HG02938 (cell line): ENCODE data around the gene GCN1.

Experiments
- ATAC-seq: cut with Tn5 transposase; IDR thresholded peaks from one replicate; pipeline ENCODE4 v1.9.1; 2021; ENCODE audit warnings: mild to moderate bottlenecking, moderate library complexity; ENCODE audit not compliant: unreplicated experiment

GCN1 gene

DNA sequence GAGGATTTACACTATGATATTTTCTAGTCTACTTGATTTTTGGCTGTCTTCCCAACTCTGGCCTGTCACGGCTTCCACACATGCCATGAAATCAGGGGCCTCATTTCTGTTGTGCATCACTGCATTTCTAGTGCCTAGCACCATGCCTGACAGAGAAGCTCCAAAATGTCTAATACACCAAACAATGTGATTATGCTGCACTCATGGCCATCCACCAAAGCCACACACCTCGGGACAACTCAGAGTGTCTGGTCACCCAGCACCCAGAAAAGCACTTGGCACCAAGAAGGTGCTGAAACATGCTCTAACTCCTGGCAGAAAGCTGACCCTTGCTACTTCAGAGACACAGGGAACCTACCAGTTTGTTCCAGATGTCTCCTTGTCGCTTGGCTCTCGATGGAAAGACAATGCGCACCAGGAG is 11.3 kb downstream of the GCN1 start:
- no peak for ATAC-seq

DNA sequence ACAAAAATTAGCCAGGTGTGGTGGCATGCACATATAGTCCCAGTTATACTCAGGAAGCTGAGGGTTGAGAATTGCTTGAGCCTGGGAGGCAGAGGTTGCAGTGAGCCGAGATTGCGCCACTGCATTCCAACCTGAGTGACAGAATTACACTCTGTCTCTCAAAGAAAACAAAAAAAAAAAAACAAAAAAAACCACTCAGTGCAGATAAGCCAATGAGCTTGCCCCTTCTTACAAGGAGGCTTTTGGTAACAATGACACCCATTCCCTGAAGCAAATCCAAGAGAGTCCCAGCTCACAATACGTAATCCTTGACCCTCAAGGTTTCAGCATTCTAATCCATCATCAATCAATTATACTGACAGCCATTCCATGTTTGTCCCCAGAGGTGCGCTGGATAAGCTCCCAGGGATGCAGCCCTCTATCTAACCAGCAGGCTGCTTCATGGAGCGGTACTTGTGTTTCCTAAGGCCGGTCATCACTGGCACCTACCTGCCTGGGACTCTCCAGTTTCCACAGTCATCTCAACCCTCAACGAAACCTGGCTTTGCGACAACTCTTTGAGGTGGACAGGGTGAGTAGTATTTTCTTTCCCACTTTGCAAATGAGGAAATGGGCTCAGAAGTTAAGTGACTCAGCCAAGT is 12.4 kb downstream of the GCN1 start:
- no peak for ATAC-seq

DNA sequence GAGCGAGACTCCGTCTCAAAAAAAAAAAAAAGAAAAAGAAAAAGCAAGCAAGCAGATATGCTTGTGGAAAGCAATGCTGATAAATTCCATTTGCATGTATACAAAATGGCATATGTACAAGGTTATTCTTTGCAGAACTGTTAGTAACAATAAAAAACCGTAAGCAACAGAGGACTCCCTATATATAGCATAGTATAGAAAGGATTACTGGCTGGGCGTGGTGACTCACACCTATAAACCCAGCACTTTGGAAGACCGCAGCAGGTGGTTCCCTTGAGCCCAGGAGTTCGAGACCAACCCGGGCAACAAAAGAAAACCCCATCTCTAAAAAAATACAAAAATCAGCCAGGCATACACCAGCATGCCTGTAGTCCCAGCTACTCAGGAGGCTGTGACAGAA is 13.5 kb downstream of the GCN1 start:
- no peak for ATAC-seq

DNA sequence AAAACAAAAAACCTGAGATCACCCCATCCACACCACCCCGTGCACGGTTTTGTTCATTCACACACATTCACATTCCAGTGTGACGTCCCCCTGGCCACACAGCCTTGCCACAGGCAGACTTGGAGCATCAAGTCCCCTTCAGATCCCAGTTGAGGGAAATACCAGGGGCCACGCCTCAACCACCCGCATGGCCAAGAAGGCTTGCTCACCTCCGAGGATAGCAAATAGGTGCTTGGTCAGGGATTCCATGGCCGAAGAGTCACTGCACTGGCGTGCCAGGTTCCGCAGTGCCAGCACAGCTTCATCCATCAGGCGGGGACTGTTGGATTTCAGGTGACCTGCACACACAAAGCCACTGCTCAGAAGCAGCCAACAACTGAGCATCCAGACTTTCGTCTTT is 19.0 kb downstream of the GCN1 start:
- no peak for ATAC-seq

DNA sequence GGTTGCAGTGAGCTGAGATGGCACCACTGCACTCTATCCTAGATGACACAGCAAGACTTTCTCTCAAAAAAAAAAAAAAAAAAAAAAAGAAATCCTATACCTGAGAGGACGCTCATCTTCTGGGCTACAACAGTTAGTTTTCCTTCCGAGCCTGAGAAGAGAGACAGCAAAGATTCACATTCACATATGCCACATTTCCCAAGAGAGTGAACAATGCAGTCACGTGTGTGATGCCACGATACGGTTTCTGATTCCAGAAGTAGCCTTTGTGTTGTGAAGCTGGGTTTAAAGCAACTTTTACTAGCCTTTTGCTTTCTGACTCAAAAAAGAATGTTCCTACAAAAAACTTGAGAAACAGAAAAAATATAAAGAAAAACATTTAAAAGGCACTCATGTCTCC is 19.5 kb downstream of the GCN1 start:
- ATAC-seq, result no peak

DNA sequence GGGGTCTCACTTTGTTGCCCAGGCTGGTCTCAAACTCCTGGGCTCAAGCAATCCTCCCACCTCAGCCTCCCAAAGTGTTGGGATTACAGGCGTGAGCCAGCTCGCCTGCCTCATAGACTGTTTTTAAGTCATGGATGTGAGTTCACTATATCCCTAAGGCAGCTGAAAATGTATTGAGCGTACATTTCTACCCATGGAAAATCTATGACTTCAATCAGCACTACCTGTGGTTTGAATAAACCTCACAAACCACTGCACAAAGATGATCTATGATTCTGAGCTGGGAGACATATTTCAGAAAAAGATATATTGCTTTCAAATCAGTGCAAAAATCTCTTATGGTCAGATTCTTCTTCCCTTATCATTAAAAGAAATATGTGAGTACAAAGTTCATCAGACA is 22.5 kb downstream of the GCN1 start:
- ATAC-seq, result no peak

DNA sequence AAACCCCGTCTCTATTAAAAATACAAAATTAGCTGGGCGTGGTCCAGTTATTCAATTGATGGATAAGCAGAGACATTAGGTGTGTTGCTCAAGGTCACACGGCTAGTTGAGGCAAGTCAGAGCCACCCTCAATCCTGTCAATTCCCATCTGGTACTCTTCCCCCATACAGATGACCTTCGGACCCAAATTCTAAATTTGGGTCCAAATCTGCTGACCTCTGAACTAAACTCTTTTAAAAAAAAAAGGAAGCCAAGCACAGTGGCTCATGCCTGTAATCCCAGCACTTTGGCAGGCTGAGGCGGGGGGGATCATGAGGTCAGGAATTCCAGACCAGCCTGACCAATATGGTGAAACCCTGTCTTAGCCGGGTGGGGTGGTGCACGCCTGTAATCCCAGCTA is 23.9 kb downstream of the GCN1 start:
- no peak for ATAC-seq

DNA sequence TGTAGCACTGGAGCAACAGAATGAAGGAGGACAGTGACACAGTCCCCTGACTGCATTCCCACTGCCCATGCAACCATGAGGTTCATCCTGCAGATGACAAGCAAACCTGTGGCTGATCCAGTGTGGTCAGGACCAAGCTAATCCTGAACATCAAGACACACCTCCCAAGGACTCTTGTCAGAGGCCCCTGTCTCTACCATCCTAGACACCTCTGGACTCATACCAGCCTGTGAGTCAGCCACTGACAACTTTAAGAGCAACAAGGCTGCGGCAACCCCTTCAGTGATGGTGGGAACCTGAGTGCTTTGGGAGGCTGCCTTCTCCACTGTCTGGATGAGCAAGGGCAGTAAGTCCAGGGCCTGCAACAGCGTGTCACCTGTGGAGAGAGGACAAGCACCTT is 24.6 kb downstream of the GCN1 start:
- ATAC-seq, result no peak

DNA sequence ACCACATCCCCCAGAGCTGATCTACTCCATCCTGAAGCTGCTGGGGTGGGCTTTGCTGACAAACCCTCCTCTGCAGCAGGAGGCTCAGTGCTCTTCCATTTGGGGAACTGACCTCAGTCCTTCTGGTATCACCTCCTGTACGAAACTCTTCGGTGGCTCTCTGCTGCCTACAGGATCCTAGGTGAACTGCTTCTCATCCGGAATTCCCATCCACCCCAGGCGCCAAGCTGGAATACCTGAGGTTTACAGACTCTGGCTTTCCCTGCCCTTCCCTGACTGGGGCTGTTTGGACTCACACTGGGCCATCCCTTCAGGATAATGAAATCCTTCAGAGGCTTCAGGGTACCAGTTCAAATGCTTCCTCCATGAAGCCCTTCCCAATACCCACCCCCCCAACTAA is 26.2 kb downstream of the GCN1 start:
- ATAC-seq, result no peak

DNA sequence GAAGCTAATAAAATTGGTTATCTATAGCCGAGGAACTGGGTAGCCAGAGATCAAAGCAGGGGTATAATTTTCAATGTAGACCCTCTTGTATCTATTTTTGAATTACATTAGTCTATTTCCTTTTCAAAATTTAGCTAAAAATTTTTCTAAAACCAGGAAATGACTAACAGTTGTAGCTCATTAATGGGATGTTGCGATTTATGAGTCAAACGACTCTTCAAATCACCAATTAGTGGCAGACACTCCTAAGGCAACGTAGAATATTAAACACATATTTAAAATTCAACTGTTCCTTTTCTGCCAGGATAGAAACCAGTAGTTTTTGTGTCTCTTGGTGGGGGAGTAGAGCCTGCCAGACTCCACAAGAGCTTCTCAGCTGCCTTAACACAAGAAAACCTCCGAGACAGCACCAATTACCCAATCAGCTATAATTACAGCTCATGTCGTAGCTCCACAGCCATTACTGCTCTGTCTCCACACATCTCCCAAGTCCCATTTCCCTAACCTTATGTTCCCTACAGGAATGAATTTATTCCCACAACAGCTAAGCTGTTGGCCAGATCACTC is 26.9 kb downstream of the GCN1 start:
- ATAC-seq, result no peak

DNA sequence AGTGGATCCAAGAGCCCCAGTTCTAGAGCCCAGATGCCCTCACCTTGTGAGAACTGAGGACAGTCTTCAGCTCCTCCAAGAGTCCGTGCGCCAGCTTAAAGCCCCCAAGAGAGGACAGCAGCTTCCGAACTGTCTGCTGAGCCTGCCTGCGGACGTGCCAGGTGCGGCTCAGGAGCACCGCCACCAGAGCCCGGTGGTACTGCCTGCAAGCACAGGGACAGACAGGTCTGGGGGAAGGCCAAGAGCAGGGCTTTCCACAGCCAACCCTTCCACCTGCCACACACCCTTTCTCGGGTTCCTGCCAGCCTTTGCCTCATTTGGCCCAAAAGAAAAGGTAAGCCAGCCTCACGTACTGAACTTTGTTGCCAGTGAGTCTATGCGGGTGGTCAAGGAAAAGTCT is 30.2 kb downstream of the GCN1 start:
- no peak for ATAC-seq

DNA sequence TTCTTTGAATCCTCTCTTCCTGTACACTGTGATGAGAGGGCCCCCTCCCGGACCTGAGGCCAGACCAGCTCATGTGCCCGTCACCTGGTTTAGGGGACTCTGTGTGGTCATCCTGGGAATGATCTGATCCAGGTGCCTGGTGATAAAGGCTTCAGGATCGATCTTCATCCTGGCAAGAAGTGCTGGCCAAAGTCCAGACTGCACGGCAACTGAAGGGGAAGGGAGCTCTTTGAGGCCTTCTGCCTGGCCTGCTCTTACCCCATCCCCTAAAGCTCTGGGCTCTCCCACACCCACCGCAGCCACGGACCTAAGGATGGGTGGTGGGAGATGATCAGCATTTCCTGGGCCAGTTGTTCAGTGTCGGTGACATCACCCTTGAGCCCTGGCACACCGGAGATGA is 31.8 kb downstream of the GCN1 start:
- no peak for ATAC-seq

DNA sequence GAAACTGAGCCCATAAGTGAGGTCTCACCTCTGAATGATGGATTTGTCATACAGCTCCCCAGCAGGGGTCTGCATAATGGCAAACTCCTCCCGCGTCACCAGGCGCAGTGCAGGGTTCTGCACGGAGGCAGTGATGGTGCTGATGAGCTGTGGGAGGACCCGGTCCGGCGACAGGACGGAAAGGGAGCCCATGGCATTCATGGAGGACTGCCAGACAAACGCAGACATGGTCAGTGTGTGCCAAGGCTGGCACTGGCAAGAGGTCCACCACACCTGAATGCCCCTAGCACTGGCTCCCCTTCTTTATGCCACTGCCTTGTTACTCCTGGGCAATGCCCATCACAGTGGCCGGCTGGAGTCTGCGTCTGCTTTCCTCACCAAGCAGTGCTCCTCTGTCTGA is 32.7 kb downstream of the GCN1 start:
- no peak for ATAC-seq

DNA sequence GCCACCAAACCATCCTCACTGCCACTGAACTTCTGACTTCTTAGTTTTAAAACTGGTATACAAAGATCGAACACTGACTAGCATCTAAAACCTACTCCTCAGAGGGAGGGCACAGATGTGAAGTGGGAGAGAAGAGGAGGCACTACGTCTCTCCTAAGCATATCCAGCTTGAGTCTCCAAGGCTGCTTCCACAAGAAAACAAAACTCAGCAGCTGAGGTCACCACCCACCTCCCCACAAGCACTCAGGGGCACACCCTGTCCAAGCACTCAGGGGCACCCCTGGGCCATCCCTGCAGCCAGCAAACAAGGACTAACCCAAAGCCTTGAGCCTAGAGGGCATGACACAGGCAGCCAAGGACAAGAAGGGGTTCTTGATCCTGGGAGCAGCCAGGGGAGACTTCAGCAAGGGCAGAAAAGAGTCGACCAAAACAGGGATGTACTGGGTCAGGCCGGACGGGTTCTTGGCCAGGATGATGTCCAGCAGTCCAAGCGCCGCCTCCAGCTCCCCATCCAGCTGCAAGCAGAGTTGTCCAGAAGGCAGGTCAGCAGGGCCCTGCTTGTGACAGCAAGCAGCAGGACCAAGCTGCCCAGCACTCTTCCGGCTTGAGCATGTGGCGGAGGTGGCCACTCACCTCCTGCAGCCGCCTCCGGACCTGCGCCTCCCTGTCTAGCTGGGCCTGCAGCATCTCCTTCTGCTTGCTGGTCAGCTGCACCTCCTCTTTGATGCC is 34.8 kb downstream of the GCN1 start:
- ATAC-seq, result no peak

DNA sequence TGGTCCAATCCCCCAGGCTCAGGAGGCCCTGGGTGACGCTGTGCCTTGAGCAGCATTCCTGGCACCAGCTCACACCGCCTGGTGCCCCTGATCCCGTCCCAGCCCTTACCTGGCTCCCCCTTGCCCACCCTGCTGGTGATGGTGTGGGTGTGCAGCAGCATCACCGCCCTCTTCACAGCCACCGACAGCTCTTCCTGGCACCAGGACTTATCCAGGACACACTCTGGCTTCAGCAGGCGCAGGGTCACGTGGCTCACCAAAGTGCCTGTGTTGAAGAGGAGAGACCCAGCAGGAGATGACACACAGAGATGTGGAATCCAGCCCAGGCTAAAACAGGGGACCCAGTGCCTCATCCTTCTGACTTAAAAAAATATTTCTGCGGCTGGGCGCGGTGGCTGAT is 36.2 kb downstream of the GCN1 start:
- ATAC-seq, result no peak

DNA sequence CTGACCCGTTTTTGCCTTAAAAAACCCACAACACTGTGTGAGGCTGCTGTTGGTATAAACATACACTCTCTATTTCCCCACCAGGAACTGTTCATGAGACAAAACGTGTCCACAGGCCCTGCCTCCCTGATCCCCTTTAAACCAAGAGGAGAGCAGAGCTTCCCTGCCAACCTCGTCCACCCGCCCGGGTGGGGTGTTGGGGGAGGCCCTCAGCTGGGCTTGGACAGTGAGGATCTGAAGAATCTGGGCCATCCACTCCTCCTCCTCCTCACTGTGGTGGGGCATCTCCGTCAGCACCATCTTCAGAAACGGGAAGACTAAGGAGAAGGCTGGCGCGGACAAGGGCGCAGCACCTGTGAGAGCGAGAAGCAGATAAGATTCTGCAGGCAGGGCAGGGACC is 36.8 kb downstream of the GCN1 start:
- no peak for ATAC-seq

DNA sequence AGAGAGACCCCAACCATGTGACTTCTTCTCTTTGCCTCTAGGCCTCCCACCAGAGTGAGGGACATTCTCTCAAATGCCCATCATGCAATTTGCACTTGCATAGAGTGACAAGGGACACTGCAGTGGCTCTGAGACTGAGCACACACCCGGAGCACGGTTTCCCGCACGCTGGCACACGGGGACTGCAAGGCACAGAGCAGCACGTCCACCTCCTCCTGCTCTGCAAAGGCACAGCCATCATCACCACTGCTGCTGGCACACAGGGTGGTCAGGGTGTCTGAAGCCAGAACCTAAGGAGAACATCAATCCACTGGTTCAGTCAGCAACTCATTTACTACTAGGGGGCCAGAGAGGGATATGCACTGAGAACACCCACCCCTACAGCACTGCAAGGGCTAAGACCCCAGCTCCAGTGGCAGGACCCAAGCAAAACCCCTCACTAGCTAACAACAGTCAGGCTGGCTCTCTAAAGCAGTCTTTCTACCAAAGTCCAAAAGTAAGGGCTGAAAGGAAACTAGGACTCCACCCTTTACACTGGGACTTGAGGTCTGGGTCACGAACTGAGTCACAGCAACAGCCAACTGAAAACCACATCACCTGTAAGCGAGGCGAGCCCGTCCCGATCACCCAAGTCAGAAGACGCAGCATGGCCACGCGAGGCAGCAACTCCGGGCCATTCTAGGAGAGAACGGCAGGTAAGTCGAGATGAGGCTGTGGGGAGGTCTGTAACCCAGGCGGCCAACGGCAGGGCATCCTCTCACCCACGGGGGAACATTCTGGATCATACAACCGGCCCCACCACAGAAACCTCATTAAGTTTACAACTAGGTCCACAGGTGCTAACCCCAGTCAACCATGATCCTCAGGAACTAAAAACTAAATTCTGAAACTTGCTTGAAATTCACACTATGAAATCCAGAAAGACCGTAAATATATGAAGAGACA is 37.9 kb downstream of the GCN1 start:
- ATAC-seq, result no peak

DNA sequence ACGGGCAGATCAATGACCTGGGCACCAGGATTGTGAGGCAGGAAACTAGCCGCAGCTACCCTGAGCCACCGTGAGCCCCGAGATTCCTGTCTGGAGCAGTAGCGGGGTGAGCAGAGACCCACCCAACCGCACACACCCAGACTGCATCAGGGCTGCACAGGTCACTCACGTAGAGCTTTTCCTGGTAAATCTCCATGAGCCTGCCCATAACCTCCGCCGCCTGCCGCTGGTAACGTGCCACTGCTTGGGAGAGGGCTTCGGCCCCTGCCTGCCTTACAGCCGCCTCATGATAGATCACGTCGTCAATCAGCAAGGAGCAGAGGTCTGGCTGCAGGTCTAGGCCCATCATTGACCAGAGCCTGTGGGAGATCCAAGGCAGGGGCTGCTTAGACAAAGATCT is 39.4 kb downstream of the GCN1 start:
- no peak for ATAC-seq

DNA sequence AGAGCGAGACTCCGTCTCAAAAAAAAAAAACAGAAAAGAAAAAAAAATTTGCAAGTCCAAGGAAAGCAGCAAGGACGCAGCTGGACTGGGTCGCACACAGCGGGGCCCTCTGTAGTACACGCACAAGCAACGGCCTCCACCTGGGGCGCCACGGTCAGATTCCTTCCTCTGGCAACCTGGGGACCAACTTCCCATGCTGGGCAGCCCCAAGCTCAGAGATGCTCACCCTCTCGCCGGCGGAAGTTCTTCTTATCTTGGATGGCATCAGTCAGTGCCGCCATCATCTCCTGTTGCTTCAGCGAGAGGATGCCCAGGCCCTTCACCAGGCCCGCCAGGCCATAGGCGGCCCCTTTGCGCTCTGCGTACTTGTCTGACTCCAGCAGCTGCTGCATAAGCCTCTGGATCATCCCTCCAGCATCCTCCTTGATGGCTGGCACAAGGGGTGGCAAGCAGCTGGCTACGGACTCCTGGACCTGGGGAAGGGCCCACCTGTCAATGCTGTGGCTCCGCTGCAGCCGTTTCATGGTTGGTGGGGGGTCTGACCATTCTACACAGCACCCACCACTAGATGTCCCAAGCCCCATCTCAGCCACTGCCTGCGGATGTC is 43.5 kb downstream of the GCN1 start:
- ATAC-seq, result no peak

DNA sequence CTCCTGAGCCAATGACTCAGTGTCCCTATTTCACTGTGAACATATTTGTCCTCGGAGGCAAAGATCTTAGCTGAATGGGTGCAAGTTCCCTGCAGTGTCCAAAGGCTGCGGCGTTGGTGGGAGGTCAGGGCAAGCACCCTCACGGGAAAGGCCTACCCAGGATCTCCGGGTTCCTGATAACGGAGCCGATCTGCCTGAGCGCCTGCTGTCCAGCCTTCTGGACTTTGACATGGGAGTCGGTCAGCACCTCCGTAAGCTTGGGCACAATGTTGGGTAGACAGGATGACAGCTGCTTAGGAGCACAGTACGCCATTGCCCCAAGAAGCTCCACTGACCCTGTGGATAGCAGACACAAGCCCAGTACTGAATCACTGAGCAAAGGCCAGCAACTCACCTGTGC is 46.5 kb downstream of the GCN1 start:
- ATAC-seq, result no peak

DNA sequence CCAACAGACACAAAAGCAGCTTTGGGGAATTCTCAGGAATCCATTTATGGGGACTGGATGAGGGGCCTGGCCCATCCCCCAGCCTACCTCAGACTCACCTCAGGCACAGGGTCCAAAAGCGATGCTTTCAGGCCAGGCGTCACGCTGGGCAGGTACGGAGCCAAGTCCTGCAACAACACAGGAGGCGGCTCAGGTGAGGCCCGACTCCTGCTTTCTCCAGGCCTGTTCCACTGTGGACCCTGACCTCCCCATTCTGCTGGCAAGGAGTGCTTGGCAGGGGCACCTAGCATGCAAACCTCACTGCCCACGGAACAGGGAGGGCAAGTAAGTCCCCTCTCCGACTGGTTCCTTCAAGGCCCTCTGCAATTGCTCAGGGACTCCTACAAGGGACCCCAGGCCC is 49.4 kb downstream of the GCN1 start:
- ATAC-seq, result no peak
